ENCODE results near the gene CCDC91. TPM values are rescaled to one million over a fixed set of nuclear protein-coding genes. Genes with fewer than 3 reads are reported as not detected.
A peak's percentile ranks its signal among the peaks of the same experiment; 100 is the strongest.

The CCDC91 gene
- total and polyA plus RNA-seq, 9 of the 15 experiments (the other 6 are each of a cell fraction or from before 2014, with no cell fraction given): 10.1 to 31.1 (median 26.3) TPM

DNA sequence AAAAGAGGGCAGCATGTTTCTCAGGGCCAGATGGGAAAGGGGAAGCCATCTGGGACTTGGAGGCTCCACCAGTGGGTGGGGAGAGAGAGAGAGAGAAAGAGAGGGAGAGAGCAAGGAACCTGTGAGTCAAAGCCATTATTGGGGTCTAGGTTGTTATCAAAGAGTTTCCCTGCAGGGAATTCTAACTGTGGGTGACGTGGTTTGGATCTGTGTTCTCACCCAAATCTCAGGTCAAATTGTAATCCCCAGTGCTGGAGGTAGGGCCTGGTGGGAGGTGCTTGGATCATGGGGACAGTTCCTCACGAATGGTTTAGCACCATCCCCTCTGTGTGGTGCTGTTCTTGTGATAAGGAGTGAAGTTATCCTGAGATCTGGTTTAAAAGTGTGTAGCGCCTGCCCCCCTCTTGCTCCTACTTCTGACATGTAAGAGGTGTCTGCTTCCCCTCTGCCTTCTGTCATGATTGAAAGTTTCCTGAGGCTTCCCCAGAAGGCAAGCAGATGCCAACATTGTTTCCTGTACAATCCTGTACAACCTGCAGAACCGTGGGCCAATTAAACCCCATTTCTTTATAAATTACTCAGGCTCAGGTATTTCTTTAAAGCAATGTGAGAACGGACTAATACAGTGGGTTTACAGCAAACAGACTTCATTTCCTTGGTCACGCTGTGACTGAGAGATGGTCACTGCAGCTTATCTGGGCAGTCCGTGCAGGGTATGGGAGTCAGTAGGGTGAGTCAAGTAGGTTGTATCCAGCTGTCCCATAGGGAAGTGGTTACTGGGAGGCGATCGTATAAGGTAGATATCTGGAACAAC lies 52.4 kb downstream of the CCDC91 start (continued):
- peak; percentile 63 to 78; a peak in 3 of 4 replicates for TF ChIP-seq TBL1XR1 (IDR thresholded peaks at IDR 0.05; ENCODE audit: low read length in 2 of 2)
- TF ChIP-seq ZNF445 (CRISPR knock-in tag; IDR thresholded peaks at IDR 0.05; ENCODE audit: low read depth): no peak
- TF ChIP-seq TAF7 (tag; IDR thresholded peaks at IDR 0.05): no peak
- TF ChIP-seq GABPA (tag; conservative IDR thresholded peaks at IDR 0.05; ENCODE audit: low read depth): peak; percentile 17; the same call in 1 of the 2 replicates
- TF ChIP-seq HDAC2 (IDR thresholded peaks at IDR 0.05): peak; percentile 76
- peak; percentile 82 for TF ChIP-seq DACH1 (IDR thresholded peaks at IDR 0.05; ENCODE audit: partially characterized antibody)
- TF ChIP-seq GATA2 (CRISPR knock-in tag; IDR thresholded peaks at IDR 0.05): peak; percentile 94
- TF ChIP-seq, protein P1, sequence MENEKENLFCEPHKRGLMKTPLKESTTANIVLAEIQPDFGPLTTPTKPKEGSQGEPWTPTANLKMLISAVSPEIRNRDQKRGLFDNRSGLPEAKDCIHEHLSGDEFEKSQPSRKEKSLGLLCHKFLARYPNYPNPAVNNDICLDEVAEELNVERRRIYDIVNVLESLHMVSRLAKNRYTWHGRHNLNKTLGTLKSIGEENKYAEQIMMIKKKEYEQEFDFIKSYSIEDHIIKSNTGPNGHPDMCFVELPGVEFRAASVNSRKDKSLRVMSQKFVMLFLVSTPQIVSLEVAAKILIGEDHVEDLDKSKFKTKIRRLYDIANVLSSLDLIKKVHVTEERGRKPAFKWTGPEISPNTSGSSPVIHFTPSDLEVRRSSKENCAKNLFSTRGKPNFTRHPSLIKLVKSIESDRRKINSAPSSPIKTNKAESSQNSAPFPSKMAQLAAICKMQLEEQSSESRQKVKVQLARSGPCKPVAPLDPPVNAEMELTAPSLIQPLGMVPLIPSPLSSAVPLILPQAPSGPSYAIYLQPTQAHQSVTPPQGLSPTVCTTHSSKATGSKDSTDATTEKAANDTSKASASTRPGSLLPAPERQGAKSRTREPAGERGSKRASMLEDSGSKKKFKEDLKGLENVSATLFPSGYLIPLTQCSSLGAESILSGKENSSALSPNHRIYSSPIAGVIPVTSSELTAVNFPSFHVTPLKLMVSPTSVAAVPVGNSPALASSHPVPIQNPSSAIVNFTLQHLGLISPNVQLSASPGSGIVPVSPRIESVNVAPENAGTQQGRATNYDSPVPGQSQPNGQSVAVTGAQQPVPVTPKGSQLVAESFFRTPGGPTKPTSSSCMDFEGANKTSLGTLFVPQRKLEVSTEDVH (IDR thresholded peaks at IDR 0.05; ENCODE audit: low read depth, partially characterized antibody): peak; percentile 28
- TF ChIP-seq POLR2AphosphoS5 (IDR thresholded peaks at IDR 0.05; ENCODE audit: control insufficient read depth, insufficient read depth, low read depth, low read length): peak; percentile 90
- TF ChIP-seq FOS (IDR thresholded peaks at IDR 0.05; ENCODE audit: extremely low read depth, insufficient read length): peak; percentile 44
- TF ChIP-seq TAL1 (IDR thresholded peaks at IDR 0.05): peak; percentile 88
- 0 out of 2 replicates have a peak, but pooled peaks have one; percentile 27 for TF ChIP-seq CXXC5 (CRISPR knock-in tag; IDR thresholded peaks at IDR 0.05)
- TF ChIP-seq, protein P2, sequence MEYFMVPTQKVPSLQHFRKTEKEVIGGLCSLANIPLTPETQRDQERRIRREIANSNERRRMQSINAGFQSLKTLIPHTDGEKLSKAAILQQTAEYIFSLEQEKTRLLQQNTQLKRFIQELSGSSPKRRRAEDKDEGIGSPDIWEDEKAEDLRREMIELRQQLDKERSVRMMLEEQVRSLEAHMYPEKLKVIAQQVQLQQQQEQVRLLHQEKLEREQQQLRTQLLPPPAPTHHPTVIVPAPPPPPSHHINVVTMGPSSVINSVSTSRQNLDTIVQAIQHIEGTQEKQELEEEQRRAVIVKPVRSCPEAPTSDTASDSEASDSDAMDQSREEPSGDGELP (CRISPR knock-in tag; IDR thresholded peaks at IDR 0.05; ENCODE audit: borderline replicate concordance): peak; percentile 92
- TF ChIP-seq MTA1 (IDR thresholded peaks at IDR 0.05; ENCODE audit: borderline replicate concordance): peak; percentile 65
- peak; percentile 68 for TF ChIP-seq CHD1 (IDR thresholded peaks at IDR 0.05; ENCODE audit: low read length)
- peak; percentile 99 for TF ChIP-seq SPI1 (IDR thresholded peaks at IDR 0.05; ENCODE audit: borderline replicate concordance, low read depth, low read length)
- TF ChIP-seq ZNF586 (CRISPR knock-in tag; conservative IDR thresholded peaks at IDR 0.05): no peak
- TF ChIP-seq THRAP3 (IDR thresholded peaks at IDR 0.05; ENCODE audit: borderline replicate concordance): no peak
- TF ChIP-seq, protein P3, sequence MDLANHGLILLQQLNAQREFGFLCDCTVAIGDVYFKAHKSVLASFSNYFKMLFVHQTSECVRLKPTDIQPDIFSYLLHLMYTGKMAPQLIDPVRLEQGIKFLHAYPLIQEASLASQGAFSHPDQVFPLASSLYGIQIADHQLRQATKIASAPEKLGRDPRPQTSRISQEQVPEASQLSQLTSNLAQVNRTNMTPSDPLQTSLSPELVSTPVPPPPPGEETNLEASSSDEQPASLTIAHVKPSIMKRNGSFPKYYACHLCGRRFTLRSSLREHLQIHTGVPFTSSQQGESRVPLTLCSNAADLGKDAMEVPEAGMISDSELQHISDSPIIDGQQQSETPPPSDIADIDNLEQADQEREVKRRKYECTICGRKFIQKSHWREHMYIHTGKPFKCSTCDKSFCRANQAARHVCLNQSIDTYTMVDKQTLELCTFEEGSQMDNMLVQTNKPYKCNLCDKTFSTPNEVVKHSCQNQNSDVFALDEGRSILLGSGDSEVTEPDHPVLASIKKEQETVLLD (IDR thresholded peaks at IDR 0.05): peak; percentile 65; the same call in 1 of the 2 replicates
- TF ChIP-seq, protein P4, sequence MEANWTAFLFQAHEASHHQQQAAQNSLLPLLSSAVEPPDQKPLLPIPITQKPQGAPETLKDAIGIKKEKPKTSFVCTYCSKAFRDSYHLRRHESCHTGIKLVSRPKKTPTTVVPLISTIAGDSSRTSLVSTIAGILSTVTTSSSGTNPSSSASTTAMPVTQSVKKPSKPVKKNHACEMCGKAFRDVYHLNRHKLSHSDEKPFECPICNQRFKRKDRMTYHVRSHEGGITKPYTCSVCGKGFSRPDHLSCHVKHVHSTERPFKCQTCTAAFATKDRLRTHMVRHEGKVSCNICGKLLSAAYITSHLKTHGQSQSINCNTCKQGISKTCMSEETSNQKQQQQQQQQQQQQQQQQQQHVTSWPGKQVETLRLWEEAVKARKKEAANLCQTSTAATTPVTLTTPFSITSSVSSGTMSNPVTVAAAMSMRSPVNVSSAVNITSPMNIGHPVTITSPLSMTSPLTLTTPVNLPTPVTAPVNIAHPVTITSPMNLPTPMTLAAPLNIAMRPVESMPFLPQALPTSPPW (CRISPR knock-in tag; IDR thresholded peaks at IDR 0.05): peak; percentile 71
- peak; percentile 97 for TF ChIP-seq ARID1B (IDR thresholded peaks at IDR 0.05)
- TF ChIP-seq MBD2 (IDR thresholded peaks at IDR 0.05; ENCODE audit: borderline replicate concordance, low read depth): peak; percentile 68
